GM18498 (cell line): Measurements from ENCODE around the gene ARAP3.
A peak's percentile ranks its signal among the peaks of the same experiment; 100 is the strongest.

Experiments
- ATAC-seq: cut with Tn5 transposase; IDR thresholded peaks from one replicate; pipeline ENCODE4 v1.9.1; 2021; ENCODE audit warnings: mild to moderate bottlenecking, moderate library complexity; ENCODE audit not compliant: unreplicated experiment

The ARAP3 gene

DNA sequence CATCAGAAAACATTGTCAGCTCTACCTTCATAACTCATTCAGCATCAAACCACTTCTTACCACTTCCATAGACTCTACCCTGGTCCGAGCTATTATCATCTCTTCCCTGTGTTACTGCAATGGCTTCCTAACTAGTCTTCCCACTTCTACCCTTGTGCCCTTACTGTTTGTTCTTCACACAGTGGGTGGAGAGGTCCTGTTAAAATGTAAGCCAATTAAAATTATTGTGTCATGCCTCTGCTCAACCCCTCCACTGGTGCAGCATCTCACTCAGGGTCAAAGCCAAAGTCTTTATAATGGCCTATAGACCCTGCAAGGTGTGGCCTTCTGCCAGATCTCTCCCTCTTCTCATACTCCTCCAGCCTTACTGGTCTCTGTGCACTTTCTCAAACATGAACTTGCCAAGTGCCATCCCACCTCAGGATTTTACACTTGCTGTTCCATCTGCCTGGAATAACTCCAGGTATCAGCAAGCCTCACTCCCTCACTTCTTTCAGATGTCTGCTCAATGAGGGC, 22.8 kb upstream of the ARAP3 start:
- ATAC-seq: no peak

DNA sequence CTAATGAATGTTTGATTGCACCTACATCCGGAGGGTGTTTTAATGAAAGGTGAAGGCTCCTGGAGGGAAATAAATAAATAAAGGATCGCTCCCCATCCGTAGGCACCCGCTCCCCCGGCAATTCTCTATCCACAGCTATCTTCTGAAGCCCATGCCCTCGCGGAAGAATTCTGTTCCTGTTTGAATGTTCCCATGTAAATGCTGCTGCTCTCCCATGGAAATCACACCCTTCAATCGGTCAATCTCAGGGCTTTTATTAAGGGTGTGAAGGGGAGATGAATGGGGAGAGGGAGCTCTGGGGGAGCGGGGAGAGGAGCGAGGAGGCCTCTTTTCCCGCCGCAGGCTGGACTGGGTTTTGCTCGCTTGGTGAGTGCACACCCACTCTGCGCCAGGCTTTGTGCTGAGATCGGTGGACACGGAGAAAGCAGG, 21.1 kb upstream of the ARAP3 start:
- no peak for ATAC-seq

DNA sequence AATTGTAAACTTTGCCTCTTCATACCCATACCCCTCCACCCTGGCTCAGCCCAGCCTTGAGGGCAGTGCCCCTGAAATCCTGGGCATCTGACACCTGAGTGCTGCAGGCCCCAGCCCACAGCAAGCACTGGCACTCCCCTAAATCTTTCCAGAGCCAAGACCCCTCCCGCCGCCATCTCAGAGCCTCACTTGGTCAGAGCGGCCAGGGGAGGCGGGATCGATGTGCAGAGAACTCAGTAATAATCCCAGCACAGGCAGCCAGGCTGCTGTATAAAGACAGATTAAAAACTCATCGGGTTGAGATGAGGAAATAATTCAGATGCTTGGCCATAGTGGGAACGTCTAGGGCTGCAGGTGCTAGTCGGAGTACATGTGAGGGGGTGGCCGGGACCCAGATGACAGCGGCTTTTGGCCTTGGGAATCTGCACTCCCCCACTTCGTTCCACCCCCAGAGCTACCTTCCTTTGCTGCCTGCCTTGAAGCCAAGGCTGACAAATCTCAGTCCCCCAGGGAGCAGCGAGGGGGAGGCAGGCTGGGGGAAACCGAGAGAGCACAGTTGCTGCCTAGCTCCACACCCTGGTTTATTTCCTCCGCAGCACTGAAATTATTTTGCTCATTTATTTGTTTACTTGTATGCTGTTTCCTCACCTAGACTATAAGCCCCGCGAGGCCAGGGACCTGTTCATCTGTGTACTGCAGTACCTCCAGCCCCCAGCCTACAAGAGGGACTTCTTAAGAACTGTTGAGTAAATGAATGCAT, 19.5 kb upstream of the ARAP3 start:
- ATAC-seq: peak; percentile 64

DNA sequence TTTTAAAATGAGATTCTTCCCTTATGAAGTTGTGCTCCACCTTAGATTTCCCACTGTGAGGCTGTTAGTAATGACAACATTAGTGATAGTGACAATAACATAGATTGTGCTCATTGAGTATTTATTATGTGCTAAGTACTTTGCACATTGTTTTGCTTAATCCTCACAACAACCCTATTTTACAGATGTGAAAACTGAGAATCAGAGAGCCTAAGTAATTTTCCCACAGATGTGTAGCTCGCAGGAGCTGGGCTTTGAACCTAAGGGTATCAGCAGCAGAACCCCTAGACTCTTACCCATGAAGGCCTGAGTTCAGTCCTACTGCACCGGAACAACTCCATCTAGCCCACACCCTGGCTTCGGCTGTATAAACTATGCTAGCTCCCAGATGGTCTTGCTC, 15.6 kb upstream of the ARAP3 start:
- no peak for ATAC-seq

DNA sequence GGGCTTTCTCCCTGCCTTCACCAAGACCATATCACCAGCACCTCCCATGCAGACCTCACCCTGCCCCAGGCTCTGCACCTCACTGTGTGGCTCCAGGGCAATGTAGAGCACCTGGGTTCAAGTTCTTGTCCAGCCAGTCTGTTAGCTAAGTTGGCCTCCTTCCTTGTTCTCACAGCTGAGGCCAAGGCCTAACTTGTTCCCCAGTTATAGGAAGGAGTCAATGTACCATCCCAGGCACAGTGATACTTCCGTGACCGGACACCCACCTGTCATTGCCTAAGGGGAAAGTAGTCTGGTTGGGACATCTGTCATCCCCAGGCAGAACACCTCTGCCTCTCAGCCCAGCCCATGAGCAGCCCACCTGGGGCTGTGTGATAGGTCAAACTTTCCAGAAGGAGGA, 14.4 kb upstream of the ARAP3 start:
- ATAC-seq: no peak

DNA sequence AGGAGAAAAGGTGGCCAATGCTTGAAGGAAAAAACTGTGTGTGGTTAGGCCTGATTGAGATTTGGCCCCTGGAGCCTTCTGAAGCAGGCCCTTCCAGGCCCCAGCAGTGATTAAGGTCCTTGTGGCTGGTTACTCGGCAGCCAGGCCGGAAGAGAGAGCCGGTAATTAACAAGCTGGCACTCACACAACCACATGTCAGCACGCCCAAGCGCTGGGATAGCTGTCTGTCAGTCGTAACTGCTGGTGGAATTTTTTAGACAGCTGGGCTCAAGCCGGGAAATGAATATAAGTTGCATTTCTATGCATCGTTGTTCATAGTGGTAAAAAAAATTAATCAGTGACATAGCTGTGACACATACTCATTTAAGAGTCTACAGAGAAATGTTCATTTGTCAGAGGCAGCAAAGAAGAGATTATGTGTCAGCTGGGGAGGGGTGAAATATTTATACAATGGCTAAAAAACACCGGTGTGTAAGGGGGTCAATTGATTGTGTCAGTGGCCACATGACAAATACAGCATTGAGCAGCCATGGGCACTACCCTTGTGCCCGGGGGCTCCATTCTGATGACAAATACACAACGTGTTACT, 13.7 kb upstream of the ARAP3 start:
- no peak for ATAC-seq

DNA sequence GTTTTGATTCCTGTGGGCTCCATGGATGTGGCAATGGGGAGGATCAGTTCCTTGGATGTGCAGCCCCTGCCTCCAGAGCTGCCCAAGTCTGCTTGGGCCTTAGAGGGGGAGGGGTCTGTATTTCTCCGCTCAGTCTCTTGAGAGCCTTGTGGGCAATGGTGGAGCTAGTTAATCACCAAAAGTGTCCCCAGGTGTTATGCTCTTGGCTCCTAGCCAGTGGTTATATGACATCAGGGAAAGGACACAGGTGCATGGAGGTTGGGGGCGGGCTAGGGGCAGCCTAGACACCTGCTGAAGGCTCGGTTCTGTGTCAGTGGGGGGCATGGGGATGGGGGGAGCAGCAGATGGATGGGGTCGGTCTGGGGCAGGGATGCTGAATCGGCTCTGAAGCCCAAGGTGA, 12.4 kb upstream of the ARAP3 start:
- no peak for ATAC-seq

DNA sequence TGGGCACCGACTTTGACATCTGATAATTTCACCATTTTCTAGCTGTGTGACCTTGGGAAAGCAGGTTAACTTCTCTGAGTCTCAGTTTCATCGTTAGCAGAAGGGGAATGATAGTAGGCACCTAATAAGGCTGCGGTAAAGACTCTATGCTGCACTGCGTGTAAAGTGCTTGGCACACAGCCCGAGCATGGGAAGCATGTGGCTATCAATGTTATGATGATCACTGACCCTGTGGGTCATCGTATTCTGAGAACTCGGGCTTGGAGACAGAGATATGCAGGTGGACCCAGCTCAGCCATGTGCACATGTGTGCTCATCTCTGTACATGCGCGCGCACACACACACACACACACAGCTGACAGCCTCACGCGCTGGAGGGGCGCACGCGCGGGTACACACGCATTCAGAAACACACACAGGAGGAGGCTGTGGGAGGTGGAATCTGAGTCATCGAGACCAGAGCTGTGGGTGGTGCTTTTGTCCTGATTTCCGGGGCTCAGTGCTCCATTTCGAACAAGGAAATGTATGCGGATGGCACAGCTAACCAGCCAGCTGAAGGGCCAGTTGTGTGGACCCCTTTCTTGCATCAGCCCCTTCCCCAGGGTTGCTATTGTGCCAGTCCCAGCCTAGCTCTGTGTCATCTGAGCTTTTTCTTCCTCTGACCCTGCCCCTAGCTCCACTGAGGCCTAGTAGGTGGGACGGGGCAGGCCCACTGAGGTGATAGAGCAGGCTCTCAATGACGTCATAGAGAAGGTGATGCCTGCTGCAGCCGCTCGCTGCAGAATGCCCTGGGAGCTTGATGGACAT, 11.1 kb upstream of the ARAP3 start:
- no peak for ATAC-seq

DNA sequence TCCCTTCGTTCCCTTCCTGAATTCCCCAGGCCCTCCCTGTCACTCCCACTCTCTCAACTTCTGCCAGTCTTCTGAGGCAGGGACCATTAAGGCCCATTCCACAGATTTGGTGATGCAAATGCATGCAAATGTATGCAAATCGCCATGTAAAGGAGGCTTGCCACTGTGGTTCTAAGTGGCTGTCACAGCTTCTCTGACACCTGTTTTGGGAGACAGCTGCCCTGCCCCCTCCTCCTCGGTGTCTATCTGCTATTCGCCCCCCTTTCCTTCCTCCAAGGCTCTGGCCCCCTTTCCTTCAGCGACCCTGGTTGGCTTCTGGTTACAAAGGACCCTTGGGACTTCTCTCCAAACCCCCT, 10.5 kb upstream of the ARAP3 start:
- no peak for ATAC-seq

DNA sequence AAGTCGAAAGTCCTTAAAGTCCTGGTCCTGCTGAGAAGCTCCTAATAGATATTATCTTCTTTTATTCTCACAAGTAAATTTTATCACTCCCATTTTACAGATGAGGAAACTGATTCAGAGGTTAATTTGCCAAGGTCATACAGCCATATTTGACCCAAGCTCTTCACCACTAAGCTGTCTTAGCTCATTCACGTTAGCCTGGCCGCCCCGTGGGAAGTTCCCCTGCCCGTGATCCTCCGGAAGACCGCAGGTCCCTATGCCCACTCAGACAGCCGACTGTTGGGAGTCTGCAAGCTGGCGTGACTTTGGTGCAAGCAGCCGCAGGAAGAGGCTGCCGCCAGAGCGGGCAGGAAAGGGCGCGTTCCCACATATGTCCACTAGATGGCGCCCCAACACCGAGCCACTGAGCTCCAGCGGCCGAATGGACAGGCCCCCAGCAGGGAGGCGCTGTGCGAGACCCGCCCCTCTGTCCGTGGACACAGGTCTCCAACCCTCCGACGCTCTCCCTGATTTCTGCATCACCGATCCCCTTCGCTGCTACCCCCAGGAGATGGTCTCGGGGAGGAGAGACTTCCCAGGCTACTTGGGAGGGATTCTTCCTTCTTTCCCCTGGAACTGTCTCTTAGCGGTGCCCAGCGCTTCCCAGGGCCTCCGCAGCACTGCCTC, 10.0 kb upstream of the ARAP3 start:
- peak; percentile 93 for ATAC-seq

DNA sequence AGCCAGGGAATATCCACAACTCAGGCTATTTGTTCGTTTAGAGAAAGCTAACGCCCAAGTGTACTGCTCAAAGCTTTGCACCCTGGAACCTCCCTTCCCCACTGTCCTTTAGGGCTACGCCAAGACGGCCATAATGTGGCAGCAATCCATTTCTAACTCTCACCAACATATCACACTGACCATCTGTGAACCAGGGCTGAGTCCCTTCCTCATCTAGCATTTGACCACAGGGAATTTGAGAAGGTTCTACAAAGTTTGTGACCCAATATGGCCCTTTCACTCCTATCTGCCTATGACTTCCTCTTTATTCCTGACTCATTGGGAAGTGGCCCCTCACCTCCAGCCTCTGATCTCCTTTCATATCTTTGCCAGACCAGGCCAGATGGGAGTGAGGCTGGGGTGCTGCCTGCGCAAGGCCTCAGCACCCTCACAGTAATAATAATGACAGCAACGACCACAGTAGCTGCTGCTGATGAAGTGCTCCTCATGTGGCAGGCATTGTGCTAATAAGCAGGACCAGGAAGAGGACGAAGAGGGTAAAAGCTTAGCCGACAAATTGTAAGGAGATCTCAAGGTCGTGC, 9.3 kb upstream of the ARAP3 start:
- no peak for ATAC-seq

DNA sequence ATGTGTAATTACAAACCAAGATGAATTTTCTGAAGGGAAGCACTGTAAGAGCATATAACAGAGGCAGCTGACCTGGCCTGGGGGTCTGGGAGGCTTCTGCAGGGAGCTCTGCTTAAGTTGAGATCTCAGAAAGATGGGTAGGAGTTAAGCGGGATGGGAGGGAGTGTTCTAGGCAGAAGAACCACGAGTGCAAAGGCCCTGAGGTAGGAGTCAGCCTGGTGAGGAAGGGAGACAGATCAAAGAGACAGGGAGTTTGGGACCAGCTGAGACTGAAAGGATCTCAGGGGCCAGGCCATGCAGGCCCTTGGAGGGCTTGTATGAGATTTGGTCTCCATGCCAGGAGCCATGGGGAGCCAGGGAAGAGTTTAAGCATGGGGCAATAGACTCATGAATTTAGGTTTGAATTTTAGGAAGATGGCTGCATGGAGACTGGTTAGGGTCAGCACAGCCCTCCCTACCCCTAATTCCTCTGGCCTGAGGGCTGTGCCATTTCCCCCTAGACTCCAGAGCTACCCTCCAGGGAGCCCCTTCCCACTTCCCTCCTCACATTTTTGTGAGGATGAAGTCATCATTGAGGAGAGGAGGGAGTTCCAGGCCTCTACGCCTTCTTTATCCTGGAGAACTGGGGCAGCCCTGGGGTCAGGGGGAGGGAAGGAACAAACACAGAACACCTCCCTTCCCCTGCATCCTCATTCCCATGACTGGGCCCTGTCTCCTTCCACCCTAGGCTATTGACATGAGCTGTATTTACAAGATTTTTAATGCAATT, 4.8 kb upstream of the ARAP3 start:
- no peak for ATAC-seq

DNA sequence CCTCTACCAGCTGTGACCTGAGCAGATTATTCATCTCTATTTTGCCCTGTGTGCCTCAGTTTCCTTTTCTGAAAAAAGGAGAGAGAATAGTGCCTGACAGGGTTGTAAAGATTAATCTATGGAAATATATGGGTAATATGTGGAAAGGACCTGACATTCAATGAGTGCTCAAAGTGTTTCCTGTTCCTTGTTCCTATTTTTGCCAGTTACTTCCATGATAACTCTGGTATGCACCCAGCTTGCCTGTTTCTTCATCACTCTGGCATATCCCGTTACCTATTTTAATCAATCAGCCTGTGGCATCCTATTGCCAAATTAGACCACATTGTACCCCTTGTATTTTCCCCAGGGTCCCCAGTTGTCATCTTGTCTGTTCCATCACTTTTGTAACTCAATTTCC, 3.6 kb upstream of the ARAP3 start:
- ATAC-seq: no peak

DNA sequence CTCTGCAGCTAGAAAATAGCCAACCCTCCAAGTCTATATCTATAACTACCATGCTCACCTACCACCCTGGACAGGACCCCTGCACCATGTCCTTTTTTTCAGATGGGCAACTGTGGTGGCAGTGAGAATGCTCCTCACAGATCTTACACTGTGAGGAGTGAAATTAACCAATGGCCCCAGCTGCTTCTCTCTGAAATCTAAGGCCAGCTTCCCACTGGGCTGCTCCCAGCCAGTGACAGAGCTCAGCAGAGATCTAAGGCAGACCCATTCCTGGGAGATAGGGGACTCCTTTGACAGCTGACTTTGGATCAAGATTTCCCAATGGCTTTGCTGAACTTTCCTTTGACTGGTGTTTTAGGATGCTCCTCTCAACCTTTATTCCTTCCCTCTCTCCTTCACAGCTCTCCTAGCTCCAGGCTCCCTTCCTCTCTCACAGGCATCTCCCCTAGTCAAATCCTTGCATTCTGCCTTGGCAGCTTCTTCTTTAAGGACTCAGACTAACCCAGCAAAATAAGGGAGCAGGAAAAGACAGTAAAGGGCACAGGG, 1.6 kb upstream of the ARAP3 start:
- no peak for ATAC-seq

DNA sequence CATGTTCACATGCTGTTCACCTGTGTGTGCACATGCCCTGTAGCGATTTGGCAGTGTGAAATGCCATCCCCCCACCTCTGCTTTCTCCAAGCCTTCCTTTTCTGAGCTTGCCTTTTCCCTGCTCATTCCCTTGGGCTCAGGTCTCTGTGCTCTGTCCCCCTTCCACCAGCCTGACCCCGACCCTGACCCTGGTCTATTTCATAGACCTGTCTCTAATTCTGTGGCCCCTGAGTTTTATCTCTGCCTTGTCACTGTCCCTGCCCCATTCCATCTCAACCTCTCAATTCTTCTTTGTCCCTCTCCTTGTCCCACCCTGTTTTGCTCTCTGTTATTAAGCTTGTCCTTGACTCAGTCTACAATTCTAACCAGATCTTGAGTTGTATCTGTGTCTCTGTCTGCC, 735 bp downstream of the ARAP3 start:
- no peak for ATAC-seq

DNA sequence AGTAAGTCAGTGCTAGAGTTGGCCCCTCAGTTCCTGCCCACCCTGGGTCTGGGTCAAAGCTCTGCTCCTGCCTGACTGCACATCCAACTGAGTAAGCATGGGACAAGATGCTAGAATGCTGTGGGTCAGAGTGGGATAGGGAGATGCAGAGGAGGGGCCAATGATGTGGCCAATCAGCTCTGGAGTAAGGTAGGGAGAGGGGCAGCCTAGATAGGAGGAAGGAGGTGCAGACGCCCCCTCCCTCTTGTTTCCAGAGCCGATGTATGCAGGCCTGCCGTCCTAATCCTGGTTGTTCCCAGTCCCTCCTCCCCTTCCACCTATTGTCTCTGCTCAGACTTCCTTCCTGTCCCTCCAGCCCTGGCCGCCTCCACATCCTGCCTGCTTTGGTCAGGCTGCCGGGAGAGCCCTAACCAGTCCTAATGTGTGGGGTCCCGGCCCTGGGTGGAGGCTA, 1.3 kb downstream of the ARAP3 start:
- ATAC-seq: no peak

DNA sequence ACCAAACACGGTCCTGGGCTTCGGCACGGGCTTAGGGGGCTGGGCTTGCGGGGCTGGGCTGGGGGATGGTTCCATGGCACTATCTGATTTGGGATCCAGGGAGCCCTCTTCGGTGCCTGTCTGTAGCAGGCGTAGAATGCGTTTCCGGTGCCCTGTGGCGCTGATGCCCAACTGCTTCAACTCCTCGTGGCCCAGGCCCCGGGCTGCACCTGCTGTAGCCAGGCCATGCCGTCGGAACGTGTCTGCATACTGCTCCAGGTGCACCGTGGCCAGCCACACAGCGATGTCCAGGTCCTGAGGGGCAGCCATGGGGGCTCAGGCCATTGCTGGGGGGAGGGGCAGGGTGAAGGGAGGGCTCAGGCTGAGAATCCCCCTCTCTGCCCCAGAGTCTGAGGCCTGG, 1.9 kb downstream of the ARAP3 start:
- ATAC-seq: no peak

DNA sequence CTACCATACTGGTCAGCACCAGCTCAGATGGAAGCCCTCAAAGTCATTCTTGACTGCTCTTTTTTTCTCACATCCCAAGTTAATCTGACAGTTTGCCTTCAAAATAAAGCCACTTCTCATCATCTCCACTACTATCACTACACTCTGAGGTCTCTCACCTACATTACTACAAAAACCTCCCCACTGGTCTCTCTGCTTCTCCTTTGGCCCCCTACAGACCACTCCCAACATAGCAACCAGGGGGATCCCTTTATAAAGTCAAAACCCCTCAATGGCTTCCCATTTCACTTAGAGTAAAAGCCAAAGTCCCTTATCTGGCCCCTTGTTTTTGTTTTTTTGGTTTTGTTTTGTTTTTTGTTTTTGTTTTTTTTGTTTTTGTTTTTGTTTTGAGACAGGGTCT, 4.6 kb downstream of the ARAP3 start:
- no peak for ATAC-seq

DNA sequence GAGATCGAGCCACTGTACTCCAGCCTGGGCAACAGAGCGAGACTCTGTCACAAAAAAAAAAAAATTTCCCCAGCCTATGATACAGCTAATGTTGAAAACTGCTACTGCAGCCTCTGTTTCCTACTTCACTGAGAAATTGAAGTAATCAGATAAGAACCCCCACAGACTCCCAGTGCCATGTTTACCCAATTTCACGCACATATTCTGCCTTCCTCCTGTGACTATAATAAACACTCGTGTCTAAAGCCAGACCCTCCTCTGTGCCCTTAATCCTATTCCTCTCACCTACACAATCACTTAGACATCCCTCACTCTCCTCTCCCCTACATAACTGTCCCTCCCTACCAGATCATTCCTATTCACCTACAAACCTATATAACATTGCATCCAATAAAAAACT, 6.4 kb downstream of the ARAP3 start:
- ATAC-seq: no peak

DNA sequence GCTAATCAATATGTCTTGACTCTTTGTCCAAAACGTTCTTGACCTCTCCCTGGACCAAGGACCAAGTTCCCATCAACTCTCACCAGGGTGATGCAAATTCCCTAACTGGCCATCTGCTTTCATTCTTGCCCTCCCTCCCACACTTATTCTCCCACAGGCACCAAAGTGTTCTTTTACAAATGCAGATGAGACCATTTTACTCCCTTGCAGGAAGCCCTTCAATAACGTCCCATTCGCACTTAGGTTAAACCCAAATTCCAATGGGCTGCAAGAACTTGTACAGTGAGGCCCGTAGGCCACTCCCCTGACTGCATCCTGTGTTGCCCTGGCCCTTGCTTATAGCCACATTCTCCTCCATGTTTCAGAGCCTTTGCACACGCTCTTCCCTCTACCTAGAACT, 7.3 kb downstream of the ARAP3 start:
- ATAC-seq: no peak
